HG03521 (cell line): ENCODE results near the gene CPZ.

Experiments
- ATAC-seq: cut with Tn5 transposase; IDR thresholded peaks from one replicate; pipeline ENCODE4 v1.9.1; 2021; ENCODE audit warnings: mild to moderate bottlenecking, moderate library complexity; ENCODE audit not compliant: unreplicated experiment

The CPZ gene

DNA sequence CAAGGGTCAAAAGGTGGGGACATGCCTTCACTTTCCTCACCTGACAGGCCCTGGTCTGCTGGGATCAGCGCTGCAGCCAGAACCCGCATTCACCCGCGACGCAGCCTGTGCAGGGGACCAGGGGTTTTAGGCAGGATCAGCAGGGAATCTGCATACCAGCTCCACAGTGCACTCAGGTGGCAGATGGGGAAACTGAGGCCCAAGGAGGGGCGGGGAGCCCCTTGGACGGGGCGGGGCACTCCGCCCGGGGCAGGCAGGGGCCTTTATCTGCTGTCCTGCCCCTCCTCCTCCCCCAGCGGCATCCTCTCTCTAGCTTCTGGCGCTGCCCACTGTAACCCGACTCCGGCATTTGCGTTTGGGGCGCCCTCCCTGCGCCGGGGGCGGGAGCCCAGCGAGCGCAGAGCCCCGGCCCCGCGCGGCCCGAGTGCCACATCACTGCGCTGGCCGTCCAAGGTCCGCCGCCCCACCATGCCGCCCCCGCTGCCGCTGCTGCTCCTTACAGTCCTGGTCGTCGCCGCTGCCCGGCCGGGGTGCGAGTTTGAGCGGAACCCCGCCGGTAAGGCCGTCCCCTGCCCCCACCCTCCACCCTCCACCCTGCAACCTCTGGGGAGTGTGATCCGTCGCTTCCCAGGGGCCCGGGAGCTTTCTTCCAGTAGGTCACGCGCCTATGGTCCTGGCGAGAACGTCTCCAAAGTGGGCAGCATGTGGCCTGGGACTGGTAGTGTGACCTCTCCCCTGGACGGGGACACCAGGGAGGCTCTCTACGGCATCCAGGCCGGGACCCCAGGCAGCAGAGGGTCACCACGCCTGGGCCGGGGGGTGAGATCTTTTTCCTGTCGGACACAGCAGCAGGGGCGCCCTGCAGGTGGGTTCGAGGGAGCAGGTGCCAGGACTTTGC is at the start of gene CPZ:
Gene CPZ (plus strand): TSS at position 400 of the 898 bp plus-strand sequence. CDS start 69 bp downstream, at position 469.
- ATAC-seq, result no peak

- no peak for ATAC-seq
Measured at GRCh38 chr4:8542776-8543525, 49.6 kb upstream of the CPZ start.

GRCh38 chr4:8543623-8544022 is 48.9 kb upstream of the CPZ start:
- no peak for ATAC-seq

- ATAC-seq, result no peak
Measured at GRCh38 chr4:8544282-8544681, 48.3 kb upstream of the CPZ start.

DNA sequence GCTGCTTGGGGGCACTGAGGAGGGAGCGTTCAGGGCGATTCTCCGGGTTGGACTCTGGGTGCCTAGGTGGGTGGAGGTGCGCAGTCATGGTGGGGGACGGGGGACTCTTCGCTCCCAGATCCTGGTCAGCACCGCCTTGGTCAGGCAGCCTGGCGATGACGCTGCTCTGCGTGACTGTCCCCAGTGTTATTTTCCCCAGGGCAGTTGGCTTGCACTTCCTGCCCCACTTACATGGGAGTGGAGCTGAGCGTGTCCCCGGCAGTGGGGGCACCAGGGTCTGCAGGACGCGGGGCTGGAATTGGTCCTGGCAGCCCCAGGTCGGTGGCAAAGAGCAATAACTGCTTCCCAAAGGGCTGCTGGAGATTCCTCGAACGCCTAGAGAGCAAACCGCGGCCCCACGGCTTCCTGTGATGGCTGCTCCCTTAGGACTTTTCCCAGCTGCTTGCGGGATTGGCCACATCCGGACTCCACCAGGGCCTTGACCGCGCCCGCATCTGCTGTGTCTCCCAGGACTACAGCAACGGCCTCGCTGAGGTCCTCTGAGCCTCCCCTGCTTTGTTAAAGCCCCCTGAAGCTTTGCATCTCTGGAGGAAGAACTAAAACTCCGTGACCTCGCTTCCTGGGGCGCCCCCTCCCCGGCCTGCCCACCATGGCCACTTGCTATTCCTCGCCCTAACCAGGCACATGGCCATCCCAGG is 47.7 kb upstream of the CPZ start:
- ATAC-seq, result no peak

GRCh38 chr4:8545439-8545765 is 47.2 kb upstream of the CPZ start:
- no peak for ATAC-seq

DNA sequence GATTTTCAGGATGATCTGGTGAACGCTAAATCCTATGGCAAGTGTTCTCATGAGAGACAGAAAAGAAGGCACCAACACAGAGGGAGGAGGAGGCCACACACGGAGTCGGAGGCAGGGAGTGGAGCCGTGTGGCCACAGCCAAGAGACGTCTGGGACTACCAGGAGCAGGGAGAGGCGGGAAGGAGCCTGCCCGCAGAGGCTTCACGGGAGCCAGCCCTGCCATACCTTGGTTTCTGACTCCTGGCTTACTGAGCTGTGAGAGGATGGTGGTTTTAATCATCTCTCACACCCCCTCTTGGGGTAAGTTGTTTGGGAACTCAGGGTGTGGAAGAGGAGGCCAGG is 45.8 kb upstream of the CPZ start:
- no peak for ATAC-seq

DNA sequence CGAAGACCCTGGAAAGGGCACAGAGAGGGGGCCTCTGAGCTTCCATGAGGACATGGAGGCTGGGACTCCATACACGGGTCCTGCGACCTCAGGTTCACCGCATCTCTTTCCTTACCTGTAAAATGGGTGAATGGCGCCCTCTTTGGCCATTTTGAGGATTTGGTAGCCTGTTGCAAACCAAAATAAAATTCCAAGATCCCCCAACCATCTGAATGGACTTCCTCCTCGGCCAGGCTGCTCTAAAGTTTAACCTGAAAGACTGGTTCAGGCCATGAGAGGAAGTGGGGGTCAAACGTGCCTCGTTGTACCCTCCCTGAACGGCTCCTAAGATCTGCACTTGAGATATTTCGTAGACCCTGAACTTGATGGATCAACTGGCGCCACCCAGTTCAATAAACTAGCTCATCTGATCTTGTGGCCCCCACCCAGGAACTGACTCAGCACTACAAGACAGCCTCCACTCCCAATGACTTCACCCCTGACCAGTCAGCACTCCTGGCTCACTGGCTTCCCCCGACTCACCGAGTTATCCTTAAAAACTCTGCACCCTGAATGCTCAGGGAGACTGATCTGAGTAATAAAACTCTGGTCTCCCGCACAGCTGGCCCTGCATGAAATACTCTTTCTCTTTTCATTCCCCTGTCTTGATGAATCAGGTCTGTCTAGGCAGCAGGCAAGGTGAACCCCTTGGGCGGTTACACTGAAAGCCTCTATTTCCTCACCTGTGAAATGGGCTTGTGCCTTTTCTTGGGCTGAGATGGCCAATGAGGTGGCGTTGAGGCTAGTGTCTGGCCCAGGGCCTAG is 45.3 kb upstream of the CPZ start:
- ATAC-seq, result no peak

GRCh38 chr4:8547912-8548730 is 44.4 kb upstream of the CPZ start:
- ATAC-seq, result no peak

DNA sequence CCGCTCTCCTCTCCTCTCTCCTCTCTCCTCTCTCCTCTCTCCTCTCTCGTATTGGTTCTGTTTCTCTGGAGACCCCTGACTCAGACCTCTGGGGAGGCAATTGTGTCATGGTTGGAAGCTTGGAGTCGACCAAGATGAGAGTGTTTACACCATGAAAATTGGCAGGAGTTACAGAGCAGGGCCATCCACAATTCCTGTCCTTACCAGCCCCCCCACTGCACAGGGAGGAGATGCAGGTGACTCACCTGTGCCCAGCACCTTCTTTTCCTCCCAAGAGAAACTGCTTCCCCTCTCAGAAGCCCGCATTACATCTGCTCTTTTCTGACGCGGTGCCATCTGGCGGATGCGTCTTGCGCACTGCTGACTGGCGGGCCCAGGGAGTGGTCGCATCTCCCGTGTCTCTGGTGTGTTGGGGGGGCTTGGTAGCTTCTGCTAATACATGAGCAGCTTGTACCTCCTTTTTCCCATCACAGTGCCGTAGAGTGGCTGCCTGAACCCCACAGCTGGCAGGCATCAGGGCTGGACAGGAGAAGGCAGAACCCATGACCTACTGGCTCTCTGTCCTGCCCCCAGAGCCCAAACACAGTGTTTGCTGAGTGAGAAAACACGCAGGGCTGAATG is 43.7 kb upstream of the CPZ start:
- ATAC-seq, result no peak

- ATAC-seq, result no peak
Measured at GRCh38 chr4:8549352-8549931, 43.1 kb upstream of the CPZ start.

DNA sequence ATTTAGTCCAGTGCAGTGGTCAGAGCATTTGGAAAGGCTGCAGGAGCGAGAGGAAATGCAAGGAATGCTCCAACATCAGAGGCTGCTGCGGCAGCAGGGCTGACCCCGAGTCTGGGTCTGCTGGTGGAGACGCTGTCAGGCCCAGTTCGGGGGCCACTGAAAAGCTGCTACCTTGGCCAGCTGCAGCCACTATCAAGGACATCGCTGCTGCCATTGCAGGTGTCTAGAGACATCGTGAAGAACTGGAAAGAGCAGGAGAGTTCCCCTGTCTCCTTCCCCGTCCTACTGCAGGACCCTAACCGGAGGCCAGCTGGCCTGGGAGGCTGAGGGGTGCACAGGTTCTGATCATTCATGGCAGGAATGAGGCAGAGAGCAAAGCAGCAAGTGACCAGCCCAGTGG is 41.9 kb upstream of the CPZ start:
- no peak for ATAC-seq

DNA sequence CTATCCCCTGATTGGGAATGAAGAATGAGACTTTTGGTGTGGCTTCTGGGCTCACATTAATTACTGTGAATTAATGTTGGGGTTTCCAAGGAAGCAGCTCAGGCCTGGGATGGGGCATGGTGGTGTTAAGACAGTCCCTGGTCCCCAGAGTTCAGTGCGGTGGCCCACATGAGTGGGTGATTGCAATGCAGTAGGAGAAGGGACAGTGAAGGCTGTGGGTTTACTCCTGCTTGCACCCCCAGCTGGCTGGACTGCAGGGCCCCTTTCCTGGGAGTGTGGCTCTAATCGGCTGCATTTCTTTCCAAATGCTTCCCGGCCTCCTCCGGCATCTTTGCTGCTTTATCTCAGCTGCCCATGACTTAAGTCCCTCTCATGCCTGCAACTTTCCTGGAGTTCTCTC is 40.5 kb upstream of the CPZ start:
- no peak for ATAC-seq

DNA sequence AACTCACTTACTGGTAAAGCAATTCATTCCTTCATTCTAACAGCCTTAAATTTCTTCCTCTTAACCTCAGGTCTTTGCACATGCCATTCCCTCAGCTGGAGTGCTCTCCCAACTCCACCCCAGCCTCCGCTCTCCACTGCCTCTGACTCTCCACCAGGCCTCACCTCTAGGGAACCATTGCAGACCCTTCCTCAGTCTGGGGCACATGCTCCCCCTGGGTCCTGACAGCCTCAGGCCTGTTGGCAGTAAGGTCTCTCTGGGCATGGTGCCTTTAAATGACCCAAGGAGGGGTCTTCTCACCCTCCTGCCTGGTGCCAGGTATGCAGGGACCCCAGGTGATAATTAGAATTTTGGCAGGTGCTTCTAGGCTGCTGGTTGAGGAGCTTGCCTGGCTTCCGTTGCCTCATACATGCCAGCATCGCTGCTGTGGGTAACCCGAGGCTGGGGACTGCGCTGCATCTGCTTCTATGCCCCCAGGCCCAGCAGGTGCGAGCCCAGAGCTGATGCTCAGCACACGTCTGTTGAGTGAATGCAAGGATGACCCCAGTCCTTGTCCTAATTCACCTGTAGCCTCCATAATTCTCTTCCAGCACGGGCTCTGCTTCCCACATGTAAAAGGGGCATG is 39.9 kb upstream of the CPZ start:
- ATAC-seq, result no peak

DNA sequence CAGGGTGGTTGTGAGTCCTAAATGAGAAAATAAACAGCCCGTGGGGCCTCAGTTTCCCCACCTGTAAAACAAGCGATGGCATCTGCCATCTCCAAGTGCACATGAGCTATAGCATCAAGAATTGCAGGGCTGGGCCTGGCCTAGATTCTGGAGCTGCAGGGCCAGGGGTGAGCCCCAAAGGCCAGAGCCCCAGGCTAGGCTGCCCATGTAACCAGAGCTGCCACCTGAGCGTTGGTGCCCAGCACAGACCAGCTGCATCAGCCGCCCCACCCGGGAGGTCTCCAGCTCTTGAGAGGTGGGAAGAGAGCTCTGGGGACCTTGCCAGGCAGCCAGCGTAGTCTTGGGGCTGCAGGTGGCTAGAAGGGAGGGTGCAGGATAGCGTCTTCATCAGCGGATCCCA is 39.3 kb upstream of the CPZ start:
- ATAC-seq, result no peak

- no peak for ATAC-seq
Measured at GRCh38 chr4:8553991-8554405, 38.6 kb upstream of the CPZ start.

DNA sequence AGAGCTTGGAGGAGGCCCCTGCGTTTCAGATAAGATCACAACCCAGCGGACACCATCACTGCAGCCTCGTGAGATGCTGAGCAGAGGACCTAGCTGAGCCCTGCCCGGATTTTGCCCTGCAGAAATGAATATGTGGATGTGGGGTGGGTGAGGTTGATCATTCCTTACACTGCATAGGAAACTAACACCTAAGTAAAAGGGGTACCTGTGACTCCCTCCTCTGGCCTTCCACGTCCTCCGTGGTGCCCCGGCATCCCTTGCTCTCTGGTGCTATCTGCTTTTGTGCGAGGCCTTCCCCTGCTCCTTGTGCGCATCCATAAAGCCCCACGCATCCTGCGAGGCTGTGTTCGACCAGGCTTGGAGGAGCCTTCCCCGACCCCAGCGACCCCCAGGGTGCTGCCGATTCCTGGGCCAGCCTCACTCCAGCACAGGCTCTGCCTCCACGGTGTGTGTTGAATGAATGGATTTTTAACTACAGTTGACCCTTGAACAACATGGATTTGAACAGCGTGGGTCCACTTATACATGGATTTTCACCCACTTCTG is 37.9 kb upstream of the CPZ start:
- no peak for ATAC-seq

DNA sequence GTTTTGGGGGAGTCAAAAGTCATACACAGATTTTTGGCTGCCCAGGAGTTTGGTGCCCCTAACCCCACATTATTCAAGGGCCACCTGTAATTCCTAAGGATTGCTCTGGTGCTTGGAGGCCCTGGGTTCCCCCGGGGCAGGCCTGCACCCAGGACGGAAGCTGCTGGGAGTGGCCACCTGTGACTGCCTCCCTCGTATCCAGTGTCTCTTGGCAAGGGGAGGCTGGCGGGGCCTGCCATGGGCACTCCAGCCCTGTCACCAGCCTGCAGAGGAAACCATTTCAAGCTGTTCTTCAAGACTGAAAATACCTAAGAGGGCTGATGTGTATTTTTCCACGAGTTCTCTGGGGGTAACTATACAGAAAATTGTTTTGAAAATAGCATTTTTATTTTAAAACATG is 36.8 kb upstream of the CPZ start:
- no peak for ATAC-seq
